Epithelial cell of proximal tubule (primary cell): Measurements from ENCODE around the gene CHD2. TPM values are rescaled to one million over a fixed set of nuclear protein-coding genes. Genes with fewer than 3 reads are reported as not detected.

Experiments
- DNase-seq: peaks from one replicate; pipeline ENCODE4 v3.0.0-alpha.2; 2011; ENCODE audit warnings: low read depth
- H3K4me3 ChIP-seq: 2 replicates; pipeline ENCODE4 v1.5.1; 2011; ENCODE audit warnings: low read depth, mild to moderate bottlenecking, low read length
- CTCF ChIP-seq: conservative IDR thresholded peaks from 2 replicates; pipeline ENCODE4 v1.5.1; 2012; ENCODE audit warnings: low read depth, mild to moderate bottlenecking, low read length
- total RNA-seq: library from RNA; depleted of rRNA; stranded (reverse); fragments of >200 nt; gene quantifications from 2 replicates; pipeline ENCODE4 v1.2.3, GENCODE V29; 2015

The CHD2 gene
- total RNA-seq, 1 donor from 2014 or later = 26.5 TPM

- H3K4me3 ChIP-seq = no peak overlapping the region
- DNase-seq = no peak
- no peak for TF ChIP-seq CTCF
Observed at GRCh38 chr15:92929002-92929401, 28.9 kb downstream of the CHD2 start.

- H3K4me3 ChIP-seq = no peak overlapping the region
- no peak for TF ChIP-seq CTCF
- no peak for DNase-seq
Observed at GRCh38 chr15:92930054-92930621, 30.0 kb downstream of the CHD2 start.

DNA sequence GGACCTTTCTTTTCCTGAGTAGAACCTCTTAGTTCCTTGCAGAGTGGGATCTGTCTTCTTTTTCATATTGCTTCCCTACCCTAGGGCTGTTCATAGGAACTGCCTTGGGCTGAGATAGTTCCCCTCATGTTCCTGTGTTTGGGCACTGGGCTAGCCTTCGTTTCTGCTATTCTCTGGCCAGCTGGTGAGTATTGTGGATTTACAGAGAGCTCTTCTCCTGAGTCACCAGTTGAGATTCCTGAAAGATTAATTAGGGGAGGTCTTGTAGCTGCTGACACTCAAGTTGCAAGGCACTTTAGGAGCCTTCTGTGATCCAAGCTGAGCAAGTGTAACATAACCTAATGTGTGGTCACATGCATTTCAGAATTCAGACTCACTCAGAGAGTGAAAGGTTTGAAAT lies 30.7 kb downstream of the CHD2 start:
- no peak overlapping the region for H3K4me3 ChIP-seq
- no peak for DNase-seq

GRCh38 chr15:92932946-92933649 lies 33.0 kb downstream of the CHD2 start:
- no peak overlapping the region for H3K4me3 ChIP-seq
- TF ChIP-seq CTCF = no peak
- no peak for DNase-seq

More for the DNA sequence above, 30.7 kb downstream of the CHD2 start:
- TF ChIP-seq CTCF = no peak

DNA sequence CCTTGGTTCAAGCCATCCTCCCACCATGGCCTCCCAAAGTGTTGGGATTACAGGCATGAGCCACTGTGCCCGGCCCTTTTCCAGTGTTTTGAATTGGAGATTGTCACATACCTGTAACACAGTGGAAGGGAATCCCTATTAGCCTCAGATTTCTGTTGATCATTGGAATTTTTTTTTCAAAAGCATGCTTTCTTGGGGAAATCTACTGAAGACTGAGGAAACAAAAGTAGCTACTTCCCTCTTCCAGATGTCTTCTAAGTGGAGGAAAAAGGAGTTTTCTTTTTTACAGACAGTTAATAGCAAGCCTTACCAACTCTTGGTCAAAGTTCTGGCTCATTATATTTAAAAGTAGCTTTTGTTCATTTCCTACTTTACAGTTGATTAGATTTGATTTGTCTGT lies 33.7 kb downstream of the CHD2 start:
- H3K4me3 ChIP-seq = no peak overlapping the region
- no peak for DNase-seq
- TF ChIP-seq CTCF = no peak

- no peak for DNase-seq
- no peak for TF ChIP-seq CTCF
- no peak overlapping the region for H3K4me3 ChIP-seq
Observed at GRCh38 chr15:92934716-92935115, 34.6 kb downstream of the CHD2 start.

DNA sequence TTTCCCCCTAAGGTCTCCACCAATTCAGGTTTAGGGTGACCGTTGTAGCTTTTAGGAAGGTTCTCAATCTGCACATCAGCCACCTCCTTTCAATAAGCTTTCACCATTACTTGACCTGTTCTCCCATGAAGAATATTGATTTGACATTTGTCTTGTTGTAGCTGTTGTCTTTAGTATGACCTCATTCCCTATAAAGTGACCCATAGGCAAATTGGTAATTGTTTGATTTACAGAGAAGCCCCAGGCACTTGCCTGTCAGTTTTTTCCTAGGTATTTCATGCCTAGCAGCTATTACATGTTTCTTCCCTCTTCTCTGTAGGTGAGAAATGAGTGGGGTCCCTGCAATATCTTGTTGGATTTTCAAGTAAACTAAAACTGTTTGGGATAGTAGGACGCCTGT lies 36.0 kb downstream of the CHD2 start:
- no peak for TF ChIP-seq CTCF
- no peak for DNase-seq
- no peak overlapping the region for H3K4me3 ChIP-seq
